GM11168 (cell line): ENCODE measurements around the gene CHEK2.
"Not testable (repeated sequence)": the region's sequence is repeated elsewhere in the genome, so short reads cannot be mapped to it uniquely, and the experiment has no call there.

Experiments used
- in situ Hi-C: fragments of 300-500 bp; cut with MboI; formaldehyde crosslinking; loops from one replicate; pipeline ENCODE4 v1.12.0; 2022; ENCODE audit warnings: low sequenced_read_pairs; ENCODE audit not compliant: unreplicated experiment

The CHEK2 gene

GRCh38 chr22:28741785-28742561, at the start of gene CHEK2, which contains the start of gene HSCB:
Gene CHEK2 (minus strand): TSS chr22:28741820. CDS start chr22:28734721, 7,099 bp downstream.
Gene HSCB (plus strand): TSS chr22:28742039. CDS start chr22:28742096, 57 bp downstream.
- in situ Hi-C loops, result no loop called here

- in situ Hi-C loops, result no loop called here
Measured at GRCh38 chr22:28791124-28791523, 49.5 kb upstream of the CHEK2 start.

- in situ Hi-C loops, result loop anchor here (10.0 kb wide), 1 partner anchor 46 kb away; no protein-coding TSS in a partner anchor
Measured at GRCh38 chr22:28788601-28789000, 47.0 kb upstream of the CHEK2 start.

GRCh38 chr22:28783786-28784671, 42.4 kb upstream of the CHEK2 start:
- in situ Hi-C loops, result loop anchor here (5.0 to 10.0 kb wide), 2 partner anchors 37 to 51 kb away; no protein-coding TSS in a partner anchor

GRCh38 chr22:28780296-28780695, 38.7 kb upstream of the CHEK2 start:
- in situ Hi-C loops, result loop anchor here (5.0 to 10.0 kb wide), 2 partner anchors 33 to 55 kb away; no protein-coding TSS in a partner anchor

- in situ Hi-C loops, result loop anchor here (5.0 to 10.0 kb wide), 2 partner anchors 33 to 55 kb away; no protein-coding TSS in a partner anchor
Measured at GRCh38 chr22:28779833-28780232, 38.2 kb upstream of the CHEK2 start.

- in situ Hi-C loops, result no loop called here
Measured at GRCh38 chr22:28774378-28774777, 32.8 kb upstream of the CHEK2 start.

GRCh38 chr22:28773461-28773867, 31.8 kb upstream of the CHEK2 start:
- in situ Hi-C loops, result no loop called here

GRCh38 chr22:28772633-28773460, 31.2 kb upstream of the CHEK2 start, which contains the start of gene CCDC117:
Gene CCDC117 (plus strand): TSS chr22:28772695. CDS start chr22:28772850, 155 bp downstream.
- in situ Hi-C loops, result no loop called here

GRCh38 chr22:28771195-28771791, 29.7 kb upstream of the CHEK2 start:
- in situ Hi-C loops, result no loop called here

GRCh38 chr22:28769394-28770085, 27.9 kb upstream of the CHEK2 start:
- in situ Hi-C loops, result no loop called here

GRCh38 chr22:28768701-28769393, 27.2 kb upstream of the CHEK2 start:
- in situ Hi-C loops, result no loop called here

GRCh38 chr22:28766628-28767027, 25.0 kb upstream of the CHEK2 start:
- in situ Hi-C loops, result no loop called here

GRCh38 chr22:28762000-28762399, 20.4 kb upstream of the CHEK2 start:
- in situ Hi-C loops, result not testable (repeated sequence)

GRCh38 chr22:28761449-28761755, 19.8 kb upstream of the CHEK2 start:
- in situ Hi-C loops, result no loop called here

GRCh38 chr22:28759861-28760560, 18.4 kb upstream of the CHEK2 start:
- in situ Hi-C loops, result no loop called here

- in situ Hi-C loops, result not testable (repeated sequence)
Measured at GRCh38 chr22:28754512-28754911, 12.9 kb upstream of the CHEK2 start.

- in situ Hi-C loops, result no loop called here
Measured at GRCh38 chr22:28750471-28750881, 8.9 kb upstream of the CHEK2 start.
